Gastrocnemius medialis (tissue), 4 donors: ENCODE results near the gene VAC14. TPM values are rescaled to one million over a fixed set of nuclear protein-coding genes. Genes with fewer than 3 reads are reported as not detected.
A peak's percentile ranks its signal among the peaks of the same experiment; 100 is the strongest.

ENCODE experiments used
- ATAC-seq, 2 donors: fragments of 150-250 bp; one replicate each; pipeline ENCODE4 v1.9.1; 2016
- DNase-seq, 2 donors: peaks; one replicate each; pipeline ENCODE4 v3.0.0-alpha.2; 2019
- H3K27ac ChIP-seq, 4 donors: fragments of 200-600 bp; sonication (generic); 1 replicate in 1 of 4; 2 replicates in 3 of 4; pipeline ENCODE4 v1.5.1; 2016 to 2018; ENCODE audit warnings: mild to moderate bottlenecking in 2 of 4, moderate library complexity in 1 of 4
- H3K27me3 ChIP-seq, 3 donors: fragments of 200-600 bp; sonication (generic) in 2 of 3; 1 replicate in 1 of 3; 2 replicates in 2 of 3; pipeline versions ENCODE4 v1.5.1 to v1.6.0; 2016 to 2019; ENCODE audit warnings: mild to moderate bottlenecking in 1 of 3, moderate library complexity in 1 of 3
- H3K36me3 ChIP-seq, 2 donors: fragments of 200-600 bp; sonication (generic) in 1 of 2; one replicate each; pipeline ENCODE4 v1.5.1; 2017 to 2018
- H3K4me1 ChIP-seq, 2 donors: fragments of 200-600 bp; sonication (generic) in 1 of 2; one replicate each; pipeline ENCODE4 v1.5.1; 2016 to 2017; ENCODE audit warnings: mild to moderate bottlenecking in 2 of 2
- H3K4me3 ChIP-seq, 4 donors: fragments of 200-600 bp; sonication (generic) in 3 of 4; 1 replicate in 1 of 4; 2 replicates in 3 of 4; pipeline ENCODE4 v1.5.1; 2016 to 2019; ENCODE audit warnings: mild to moderate bottlenecking in 2 of 4
- H3K9me3 ChIP-seq, 3 donors: fragments of 200-600 bp; sonication (generic) in 2 of 3; 1 replicate in 1 of 3; 2 replicates in 2 of 3; pipeline ENCODE4 v1.5.1; 2016 to 2019
- CTCF ChIP-seq, 5 experiments: fragments of 450-650 bp in 3 of 5; fragments of 200-600 bp in 2 of 5; sonication (generic) in 2 of 5; IDR thresholded peaks in 4 of 5; conservative IDR thresholded peaks in 1 of 5; 1 replicate in 4 of 5; 2 replicates in 1 of 5; pipeline ENCODE4 v1.5.1; 2016 to 2019; ENCODE audit warnings: antibody characterized with exemption in 5 of 5, mild to moderate bottlenecking in 3 of 5, moderate library complexity in 3 of 5
- POLR2A ChIP-seq, 2 donors: fragments of 450-650 bp; IDR thresholded peaks; one replicate each; pipeline ENCODE4 v1.6.1; 2017; ENCODE audit warnings: antibody characterized with exemption in 2 of 2, mild to moderate bottlenecking in 2 of 2, moderate library complexity in 2 of 2
- in situ Hi-C, 4 donors: fragments of 200-750 bp; cut with MboI; loops; one replicate each; pipeline versions ENCODE4 v1.15.0 to v1.8.0; 2017; ENCODE audit warnings: low sequenced_read_pairs in 4 of 4
- intact Hi-C: fragments of 100-400 bp; cut with DNase I; formaldehyde crosslinking; loops from one replicate; pipeline ENCODE4 v1.15.1; 2023; ENCODE audit warnings: low total_unique reads
- total RNA-seq, 4 donors: library from RNA; depleted of rRNA; stranded (reverse); fragments of >200 nt; gene quantifications; one replicate each; pipeline versions ENCODE4 v1.1.0 to v1.2.3, GENCODE V29; 2016

Gene VAC14
- total RNA-seq, 4 donors from 2014 or later: 19.8 to 30.9 (median 27.0) TPM

GRCh38 chr16:70670175-70670574, 130.8 kb downstream of the VAC14 start:
- DNase-seq (no peak), ATAC-seq (no peak)
- no peaks in the 10 kb centered on the region for H3K9me3 ChIP-seq
- peaks cover 0 to 89% of the 10 kb centered on the region in 2 donors for H3K36me3 ChIP-seq
- no peaks in the 10 kb centered on the region for H3K4me1 ChIP-seq
- TF ChIP-seq CTCF (IDR thresholded peaks at IDR 0.05 in 4 of 5, conservative IDR thresholded peaks at IDR 0.05 in 1 of 5): no peak
- no peak for TF ChIP-seq POLR2A (IDR thresholded peaks at IDR 0.05)
- in situ Hi-C loops (loop anchor here in 3 of 4 donors (5.0 to 25.0 kb wide), 3 partner anchors 102 to 308 kb away; no protein-coding TSS in a partner anchor), intact Hi-C loops (no loop called here)
- H3K27ac ChIP-seq: no peak overlapping the region
- no peaks in the 10 kb centered on the region for H3K27me3 ChIP-seq
- no peak overlapping the region for H3K4me3 ChIP-seq

GRCh38 chr16:70665806-70666735, 134.9 kb downstream of the VAC14 start:
- Histone ChIP-seq H3K27me3 (no peaks in the 10 kb centered on the region), H3K36me3 (peaks cover 0 to 78% of the 10 kb centered on the region in 2 donors), H3K9me3 (no peaks in the 10 kb centered on the region), H3K4me3 (no peak overlapping the region), H3K4me1 (no peaks in the 10 kb centered on the region), H3K27ac (no peak overlapping the region)
- in situ Hi-C loops (loop anchor here in 2 of 4 donors (25.0 kb wide), 1 partner anchor 304 kb away; no protein-coding TSS in a partner anchor), intact Hi-C loops (no loop called here)
- ATAC-seq (no peak), DNase-seq (no peak)
- TF ChIP-seq POLR2A (IDR thresholded peaks at IDR 0.05) (no peak), CTCF (IDR thresholded peaks at IDR 0.05 in 4 of 5, conservative IDR thresholded peaks at IDR 0.05 in 1 of 5) (no peak)

GRCh38 chr16:70665113-70665694, 135.8 kb downstream of the VAC14 start:
- TF ChIP-seq POLR2A (IDR thresholded peaks at IDR 0.05) (no peak), CTCF (IDR thresholded peaks at IDR 0.05 in 4 of 5, conservative IDR thresholded peaks at IDR 0.05 in 1 of 5) (no peak)
- Histone ChIP-seq H3K4me3 (no peak overlapping the region), H3K36me3 (peaks cover 0 to 69% of the 10 kb centered on the region in 2 donors), H3K4me1 (no peaks in the 10 kb centered on the region), H3K27ac (no peak overlapping the region), H3K27me3 (no peaks in the 10 kb centered on the region), H3K9me3 (no peaks in the 10 kb centered on the region)
- in situ Hi-C loops (loop anchor here in 2 of 4 donors (25.0 kb wide), 1 partner anchor 303 kb away; no protein-coding TSS in a partner anchor), intact Hi-C loops (no loop called here)
- ATAC-seq (no peak), DNase-seq (peak in 1 of 2 donors; percentile 1)

- H3K27ac ChIP-seq: no peak overlapping the region
- intact Hi-C loops: no loop called here
- H3K4me3 ChIP-seq: no peak overlapping the region
- no peaks in the 10 kb centered on the region for H3K27me3 ChIP-seq
- peak in 1 of 2 donors; percentile 1 for DNase-seq
- H3K4me1 ChIP-seq: no peaks in the 10 kb centered on the region
- in situ Hi-C loops: loop anchor here in 2 of 4 donors (25.0 kb wide), 1 partner anchor 302 kb away; no protein-coding TSS in a partner anchor
- H3K9me3 ChIP-seq: no peaks in the 10 kb centered on the region
- ATAC-seq: no peak
- peaks cover 0 to 64% of the 10 kb centered on the region in 2 donors for H3K36me3 ChIP-seq
- TF ChIP-seq CTCF (IDR thresholded peaks at IDR 0.05 in 4 of 5, conservative IDR thresholded peaks at IDR 0.05 in 1 of 5) (no peak), POLR2A (IDR thresholded peaks at IDR 0.05) (no peak)
Observed at GRCh38 chr16:70664325-70665112, 136.4 kb downstream of the VAC14 start.
